Stimulated activated CD8-positive, alpha-beta memory T cell treated with anti-CD3 and anti-CD28 coated beads, Interleukin-7, amount 100 ng/mL, for 4 hours (primary cell): ENCODE data around the gene COL18A1.
"Not testable (repeated sequence)": the region's sequence is repeated elsewhere in the genome, so short reads cannot be mapped to it uniquely, and the experiment has no call there.

ENCODE experiments used
- DNase-seq, 2 donors: peaks; one replicate each; pipeline ENCODE4 v3.0.0-alpha.2; 2020; ENCODE audit warnings: low read depth in 2 of 2

Gene COL18A1

GRCh38 chr21:45441431-45442255 is 36.7 kb downstream of the COL18A1 start:
- DNase-seq, result no peak

GRCh38 chr21:45442276-45442675 is 37.3 kb downstream of the COL18A1 start:
- no peak for DNase-seq

- DNase-seq, result not testable (repeated sequence)
These were observed 38.0 kb downstream of the COL18A1 start for GRCh38 chr21:45442686-45443594.

GRCh38 chr21:45443595-45444181 is 38.7 kb downstream of the COL18A1 start:
- no peak for DNase-seq

- no peak for DNase-seq
These were observed 39.4 kb downstream of the COL18A1 start for GRCh38 chr21:45444385-45444784.

GRCh38 chr21:45445369-45445768 is 40.4 kb downstream of the COL18A1 start:
- DNase-seq, result no peak

GRCh38 chr21:45447821-45448220 is 42.9 kb downstream of the COL18A1 start:
- DNase-seq, result no peak

GRCh38 chr21:45448283-45448809 is 43.4 kb downstream of the COL18A1 start:
- DNase-seq, result no peak

GRCh38 chr21:45448810-45449657 is 44.1 kb downstream of the COL18A1 start:
- DNase-seq, result no peak

GRCh38 chr21:45449658-45450422 is 44.9 kb downstream of the COL18A1 start:
- DNase-seq, result no peak

- no peak for DNase-seq
These were observed 45.6 kb downstream of the COL18A1 start for GRCh38 chr21:45450423-45451090.

- no peak for DNase-seq
These were observed 46.3 kb downstream of the COL18A1 start for GRCh38 chr21:45451091-45451740.

- DNase-seq, result no peak
These were observed 46.8 kb downstream of the COL18A1 start for GRCh38 chr21:45451771-45452182.

- DNase-seq, result no peak
These were observed 47.8 kb downstream of the COL18A1 start for GRCh38 chr21:45452696-45453307.

- DNase-seq, result no peak
These were observed 48.5 kb downstream of the COL18A1 start for GRCh38 chr21:45453308-45453950.

- no peak for DNase-seq
These were observed 49.3 kb downstream of the COL18A1 start for GRCh38 chr21:45454060-45454925.

- DNase-seq, result no peak
These were observed 50.1 kb downstream of the COL18A1 start for GRCh38 chr21:45454926-45455673.
